Sigmoid colon (tissue), 7 donors: ENCODE data around the gene TRA2A. TPM values are rescaled to one million over a fixed set of nuclear protein-coding genes. Genes with fewer than 3 reads are reported as not detected.

ENCODE experiments used
- DNase-seq: peaks from one replicate; pipeline ENCODE4 v3.0.0-alpha.2; 2019
- H3K27ac ChIP-seq, 4 donors: fragments of 200-600 bp; sonication (generic); one replicate each; pipeline ENCODE4 v1.5.1; 2016 to 2019; ENCODE audit warnings: mild to moderate bottlenecking in 1 of 4
- H3K27me3 ChIP-seq, 3 donors: fragments of 200-600 bp; sonication (generic); one replicate each; pipeline ENCODE4 v1.5.1; 2019; ENCODE audit warnings: mild to moderate bottlenecking in 1 of 3
- H3K36me3 ChIP-seq, 4 donors: fragments of 200-600 bp; sonication (generic); one replicate each; pipeline ENCODE4 v1.5.1; 2016 to 2019
- H3K4me1 ChIP-seq, 4 donors: fragments of 200-600 bp; sonication (generic); one replicate each; pipeline ENCODE4 v1.5.1; 2017 to 2019
- H3K4me3 ChIP-seq, 4 donors: fragments of 200-600 bp; sonication (generic); one replicate each; pipeline ENCODE4 v1.5.1; 2017 to 2019; ENCODE audit warnings: mild to moderate bottlenecking in 2 of 4, moderate library complexity in 1 of 4
- H3K9me3 ChIP-seq, 4 donors: fragments of 200-600 bp in 3 of 4; sonication (generic) in 3 of 4; one replicate each; pipeline versions ENCODE4 v1.5.1 to v1.6.1; 2013 to 2019
- CTCF ChIP-seq, 4 experiments: fragments of 450-650 bp in 3 of 4; fragments of 200-600 bp in 1 of 4; IDR thresholded peaks; one replicate each; pipeline ENCODE4 v1.5.1; 2016 to 2019; ENCODE audit warnings: antibody characterized with exemption in 4 of 4, mild to moderate bottlenecking in 3 of 4, moderate library complexity in 2 of 4
- EP300 ChIP-seq, 4 donors: sonication (generic); formaldehyde crosslinking; IDR thresholded peaks; one replicate each; pipeline ENCODE4 v1.6.1; 2017; ENCODE audit warnings: antibody characterized with exemption in 4 of 4
- POLR2A ChIP-seq, 2 donors: fragments of 450-650 bp; IDR thresholded peaks; one replicate each; pipeline ENCODE4 v1.6.1; 2016; ENCODE audit warnings: antibody characterized with exemption in 2 of 2, mild to moderate bottlenecking in 2 of 2, moderate library complexity in 2 of 2
- POLR2AphosphoS5 ChIP-seq, 4 donors: sonication (generic); formaldehyde crosslinking; IDR thresholded peaks; one replicate each; pipeline ENCODE4 v1.6.1; 2017; ENCODE audit warnings: antibody characterized with exemption in 4 of 4
- WGBS, 2 donors: extraction: QIAGEN DNeasy Blood & Tissue Kit; methylation state at CpG; one replicate each; pipeline ENCODE4 v1.1.7; 2013; 5-methylcytosine and 5-hydroxymethylcytosine counted together
- intact Hi-C: fragments of 100-400 bp; cut with DNase I; formaldehyde crosslinking; loops from one replicate; pipeline ENCODE4 v1.15.1; 2023
- polyA plus RNA-seq, 3 donors: library from polyadenylated mRNA; stranded (reverse); fragments of 200-250 nt; gene quantifications; one replicate each; pipeline ENCODE4 v1.2.3, GENCODE V29; 2013
- total RNA-seq, 4 donors: library from RNA; depleted of rRNA; stranded (reverse); fragments of >200 nt; gene quantifications; one replicate each; pipeline ENCODE4 v1.1.0, GENCODE V29; 2016
- donor health status: healthy with polysubstance abuse.
- donor health status: Bipolar disorder and iron deficiency.
- donor health status: healthy.

Gene TRA2A
- total RNA-seq (10 to 100 TPM; 37.0 to 84.5 (median 42.2) TPM), polyA plus RNA-seq (10 to 100 TPM; 34.2 to 57.7 (median 46.9) TPM)

GRCh38 chr7:23531794-23532489 is at the start of gene TRA2A:
TSS of gene TRA2A (minus strand) at chr7:23531981. CDS start at chr7:23531824, 157 bp downstream.
- H3K27me3 ChIP-seq: no peaks in the 10 kb centered on the region
- peak within 1 kb of the TSS; percentile 92 to 97 (median 94) for H3K27ac ChIP-seq
- WGBS, 2 donors: 12 to 14% methylated on average over 50 of the region's 50 CpGs
- H3K9me3 ChIP-seq: no peaks in the 10 kb centered on the region
- DNase-seq: peak; percentile 99
- intact Hi-C loops: loop anchor here (5.0 to 10.0 kb wide), 3 partner anchors 57 to 350 kb away; partner anchors contain the start of genes IGF2BP3, MALSU1 and NUP42
- H3K36me3 ChIP-seq: no peaks in the 10 kb centered on the region
- H3K4me3 ChIP-seq: peak within 1 kb of the TSS; percentile 72 to 82 (median 74)
- H3K4me1 ChIP-seq: peaks cover 0 to 35% (median 33%) of the 10 kb centered on the region in 4 donors
- TF ChIP-seq POLR2A (IDR thresholded peaks at IDR 0.05): peak; percentile 88 to 89
- TF ChIP-seq POLR2AphosphoS5 (IDR thresholded peaks at IDR 0.05): peak; percentile 95 to 98 (median 96)
- no peak for TF ChIP-seq CTCF (IDR thresholded peaks at IDR 0.05)
- TF ChIP-seq EP300 (IDR thresholded peaks at IDR 0.05): no peak

- peak; percentile 79 for DNase-seq
- intact Hi-C loops: loop anchor here (1.0 to 10.0 kb wide), 3 partner anchors 24 to 1094 kb away; no protein-coding TSS in a partner anchor
- Histone ChIP-seq H3K36me3 (no peaks in the 10 kb centered on the region), H3K4me3 (no peak overlapping the region), H3K4me1 (no peaks in the 10 kb centered on the region), H3K27ac (no peak overlapping the region), H3K27me3 (peaks cover 0 to 12% (median 0%) of the 10 kb centered on the region in 3 donors), H3K9me3 (no peaks in the 10 kb centered on the region)
- 46 to 49% methylated on average over 5 of the region's 5 CpGs for WGBS, 2 donors
- TF ChIP-seq EP300 (IDR thresholded peaks at IDR 0.05) (no peak), CTCF (IDR thresholded peaks at IDR 0.05) (peak; percentile 65 to 81 (median 72))
These were observed 38.9 kb upstream of the TRA2A start for GRCh38 chr7:23570592-23571200.

GRCh38 chr7:23558303-23558702 is 26.5 kb upstream of the TRA2A start:
- H3K9me3 ChIP-seq: no peaks in the 10 kb centered on the region
- DNase-seq: no peak
- intact Hi-C loops: no loop called here

GRCh38 chr7:23547662-23548061 is 15.9 kb upstream of the TRA2A start:
- Histone ChIP-seq H3K27ac (no peak overlapping the region), H3K4me1 (no peaks in the 10 kb centered on the region), H3K36me3 (no peaks in the 10 kb centered on the region), H3K4me3 (no peak overlapping the region), H3K27me3 (no peaks in the 10 kb centered on the region), H3K9me3 (no peaks in the 10 kb centered on the region)
- TF ChIP-seq CTCF (IDR thresholded peaks at IDR 0.05) (no peak), POLR2A (IDR thresholded peaks at IDR 0.05) (no peak), POLR2AphosphoS5 (IDR thresholded peaks at IDR 0.05) (no peak), EP300 (IDR thresholded peaks at IDR 0.05) (no peak)
- intact Hi-C loops: loop anchor here (2.0 to 5.0 kb wide), 2 partner anchors 23 to 165 kb away; partner anchors contain the start of gene STK31
- WGBS, 2 donors: 94% methylated on average over 4 of the region's 4 CpGs
- no peak for DNase-seq

More at GRCh38 chr7:23558303-23558702, 26.5 kb upstream of the TRA2A start:
- H3K4me1 ChIP-seq: no peaks in the 10 kb centered on the region
- no peak overlapping the region for H3K4me3 ChIP-seq
- TF ChIP-seq CTCF (IDR thresholded peaks at IDR 0.05) (no peak), EP300 (IDR thresholded peaks at IDR 0.05) (no peak), POLR2AphosphoS5 (IDR thresholded peaks at IDR 0.05) (no peak), POLR2A (IDR thresholded peaks at IDR 0.05) (no peak)
- H3K27ac ChIP-seq: no peak overlapping the region
- H3K27me3 ChIP-seq: no peaks in the 10 kb centered on the region
- H3K36me3 ChIP-seq: no peaks in the 10 kb centered on the region
